Cardiac fibroblast (primary cell): ENCODE data around the gene KCNIP4.

ENCODE experiments used
- DNase-seq, 2 donors: peaks; one replicate each; pipeline versions ENCODE4 v3.0.0 to v3.0.0-alpha.2; 2010; ENCODE audit warnings: low read depth in 2 of 2
- H3K4me3 ChIP-seq, 2 donors: replicated peaks in 1 of 2; 1 replicate in 1 of 2; 2 replicates in 1 of 2; pipeline ENCODE4 v1.5.1; 2011; ENCODE audit warnings: low read depth in 2 of 2, low read length in 2 of 2, mild to moderate bottlenecking in 2 of 2, moderate library complexity in 1 of 2
- TF ChIP-seq, protein P1 (sequence below): IDR thresholded peaks from one replicate; pipeline ENCODE4 v1.5.1; 2011; ENCODE audit warnings: low read depth, mild to moderate bottlenecking, low read length, inconsistent platforms

The KCNIP4 gene

DNA sequence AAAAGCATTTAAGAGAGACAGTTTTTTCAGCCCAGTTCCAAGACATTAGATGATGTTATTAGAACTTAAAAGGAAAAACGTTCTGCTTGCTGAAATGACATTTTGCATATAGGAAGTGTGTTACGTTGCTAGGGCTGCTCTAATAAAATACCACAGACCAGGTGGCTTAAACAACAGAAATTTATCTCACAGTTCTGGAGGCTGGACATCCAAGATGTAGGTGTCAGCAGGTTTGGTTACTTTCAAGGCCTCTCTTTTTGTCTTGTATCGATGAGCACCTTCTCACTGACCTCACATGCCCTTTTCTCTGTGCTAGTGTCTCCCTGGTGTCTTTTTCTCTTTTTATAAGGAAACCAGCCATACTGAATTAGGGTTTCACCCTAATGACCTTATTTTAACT is 1043.6 kb downstream of the KCNIP4 start:
- no peak for DNase-seq
- TF ChIP-seq, protein P1, sequence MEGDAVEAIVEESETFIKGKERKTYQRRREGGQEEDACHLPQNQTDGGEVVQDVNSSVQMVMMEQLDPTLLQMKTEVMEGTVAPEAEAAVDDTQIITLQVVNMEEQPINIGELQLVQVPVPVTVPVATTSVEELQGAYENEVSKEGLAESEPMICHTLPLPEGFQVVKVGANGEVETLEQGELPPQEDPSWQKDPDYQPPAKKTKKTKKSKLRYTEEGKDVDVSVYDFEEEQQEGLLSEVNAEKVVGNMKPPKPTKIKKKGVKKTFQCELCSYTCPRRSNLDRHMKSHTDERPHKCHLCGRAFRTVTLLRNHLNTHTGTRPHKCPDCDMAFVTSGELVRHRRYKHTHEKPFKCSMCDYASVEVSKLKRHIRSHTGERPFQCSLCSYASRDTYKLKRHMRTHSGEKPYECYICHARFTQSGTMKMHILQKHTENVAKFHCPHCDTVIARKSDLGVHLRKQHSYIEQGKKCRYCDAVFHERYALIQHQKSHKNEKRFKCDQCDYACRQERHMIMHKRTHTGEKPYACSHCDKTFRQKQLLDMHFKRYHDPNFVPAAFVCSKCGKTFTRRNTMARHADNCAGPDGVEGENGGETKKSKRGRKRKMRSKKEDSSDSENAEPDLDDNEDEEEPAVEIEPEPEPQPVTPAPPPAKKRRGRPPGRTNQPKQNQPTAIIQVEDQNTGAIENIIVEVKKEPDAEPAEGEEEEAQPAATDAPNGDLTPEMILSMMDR, result no peak
- H3K4me3 ChIP-seq, result no peak overlapping the region

DNA sequence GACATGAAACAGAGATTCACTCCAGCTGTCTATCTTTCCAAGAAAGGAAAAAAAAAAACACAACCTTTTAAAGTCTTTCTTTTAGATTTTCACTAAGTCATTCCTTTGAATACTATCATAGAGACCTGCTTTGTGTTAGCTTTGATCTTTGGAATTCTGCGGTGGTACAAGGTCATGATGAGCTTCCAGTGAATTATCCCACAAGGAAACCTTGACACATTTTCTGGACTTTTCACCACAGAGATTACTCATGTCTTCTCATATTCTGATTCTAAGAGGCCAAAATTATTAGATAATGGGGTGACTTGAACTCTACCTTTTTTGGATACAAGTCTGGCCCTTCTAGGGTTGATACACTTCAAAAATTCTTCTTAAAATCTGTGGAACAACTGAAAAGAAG is 1046.7 kb downstream of the KCNIP4 start:
- TF ChIP-seq, protein P1, result no peak
- no peak overlapping the region for H3K4me3 ChIP-seq
- no peak for DNase-seq

DNA sequence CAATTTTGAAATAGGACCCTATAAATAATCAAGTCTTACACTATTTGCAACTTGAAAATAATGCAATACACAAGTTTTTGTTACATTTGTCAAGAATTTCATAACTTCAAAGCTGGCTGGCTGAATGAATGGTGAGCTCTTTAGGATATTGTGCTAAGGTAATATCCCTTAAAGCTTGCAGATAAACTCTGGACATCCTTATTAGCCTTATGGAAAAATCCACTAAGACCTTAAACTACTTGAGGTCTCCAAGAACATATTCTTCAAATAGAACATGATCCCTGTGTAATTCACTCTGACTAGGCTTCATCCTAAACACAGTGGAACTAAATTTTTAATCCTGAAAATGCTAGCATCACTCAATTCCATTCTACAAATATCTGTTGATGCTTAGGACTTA is 1049.0 kb downstream of the KCNIP4 start:
- no peak for DNase-seq
- H3K4me3 ChIP-seq, result no peak overlapping the region
- TF ChIP-seq, protein P1, result no peak

DNA sequence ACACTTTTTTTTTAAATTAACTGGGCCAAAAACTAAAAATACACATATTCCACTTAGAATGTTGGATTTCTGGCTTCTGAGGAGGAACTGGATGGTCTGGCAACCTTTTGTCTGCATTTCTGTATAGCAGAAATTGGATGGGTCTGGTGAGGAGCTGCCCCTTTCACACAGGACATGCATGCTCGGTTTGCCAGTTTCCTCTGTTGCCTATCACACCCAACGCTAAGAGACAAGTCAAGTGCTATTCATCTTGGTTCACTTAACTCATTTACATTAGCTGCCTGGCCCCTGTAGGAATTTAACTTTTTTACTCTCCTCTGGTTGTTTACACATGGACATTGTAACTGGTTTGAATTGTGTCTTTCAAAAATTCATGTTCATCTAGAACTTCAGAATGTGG is 1052.6 kb downstream of the KCNIP4 start:
- no peak overlapping the region for H3K4me3 ChIP-seq
- TF ChIP-seq, protein P1, result no peak
- no peak for DNase-seq

DNA sequence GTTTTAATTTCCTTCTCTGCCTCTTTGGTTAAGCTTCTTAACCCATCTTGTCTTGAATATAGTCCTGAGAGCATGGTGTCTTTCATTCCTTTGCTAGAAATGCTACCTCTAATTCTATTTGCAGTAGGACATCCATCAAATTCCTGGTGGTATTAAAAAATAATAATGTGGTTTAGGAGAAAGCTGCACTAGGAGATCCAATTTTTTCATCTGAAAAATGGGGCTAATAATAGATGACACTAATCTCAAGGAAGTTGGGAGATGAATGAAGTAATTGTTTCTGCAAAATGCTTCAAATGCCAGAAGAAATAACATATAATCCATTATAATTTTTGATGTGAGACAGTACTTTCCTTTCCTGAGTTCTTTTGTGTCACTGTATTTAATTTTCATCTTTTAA is 1053.4 kb downstream of the KCNIP4 start:
- no peak for DNase-seq
- no peak overlapping the region for H3K4me3 ChIP-seq
- TF ChIP-seq, protein P1, result no peak

DNA sequence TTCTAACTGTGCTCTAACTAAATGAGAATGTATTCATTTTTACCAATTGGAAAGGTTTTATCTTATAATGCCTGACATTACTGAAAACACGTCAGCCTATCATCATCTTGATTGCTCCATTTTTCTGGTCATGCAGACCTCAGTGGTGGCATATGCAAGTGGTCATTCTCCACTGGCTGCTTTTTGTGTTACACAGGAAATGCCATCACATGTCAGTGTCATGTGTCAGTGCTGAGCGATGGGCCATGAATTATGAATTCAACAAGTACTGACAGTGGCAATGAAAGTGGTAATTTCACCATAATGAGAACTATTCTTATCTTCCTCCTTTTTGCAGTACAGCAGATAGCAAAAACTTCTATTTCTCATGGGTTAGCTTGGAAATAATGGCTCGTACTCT is 1057.8 kb downstream of the KCNIP4 start:
- H3K4me3 ChIP-seq, result no peak overlapping the region
- TF ChIP-seq, protein P1, result no peak
- DNase-seq, result peak in 1 of 2 donors; percentile 18

DNA sequence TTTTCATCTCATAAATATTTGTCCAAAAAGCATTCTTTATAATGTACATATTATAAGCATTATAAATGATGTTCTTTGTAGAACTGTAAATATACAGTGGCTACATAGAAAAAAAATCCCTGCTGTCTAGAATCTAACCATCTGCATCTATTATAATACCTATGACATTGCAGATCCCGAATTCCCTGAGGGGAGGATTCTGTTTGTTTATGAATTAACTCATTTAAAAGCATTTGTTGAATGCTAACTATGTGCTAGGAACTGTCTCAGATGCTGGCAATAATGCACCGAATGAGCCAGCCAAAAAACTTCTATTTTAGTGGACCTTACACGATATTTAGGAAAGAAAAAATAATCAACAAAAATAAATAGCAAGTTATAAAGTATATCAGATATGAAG is 1058.7 kb downstream of the KCNIP4 start:
- TF ChIP-seq, protein P1, result no peak
- peak in 1 of 2 donors; percentile 2 for DNase-seq
- no peak overlapping the region for H3K4me3 ChIP-seq
